Tibial nerve (tissue), 4 donors: ENCODE data around the gene LEMD2. TPM values are rescaled to one million over a fixed set of nuclear protein-coding genes. Genes with fewer than 3 reads are reported as not detected.

Source experiments
- DNase-seq, 2 donors: peaks; one replicate each; pipeline ENCODE4 v3.0.0-alpha.2; 2019; ENCODE audit warnings: low spot score in 2 of 2
- H3K27ac ChIP-seq, 4 donors: fragments of 200-600 bp; sonication (generic) in 3 of 4; one replicate each; pipeline ENCODE4 v1.5.1; 2017 to 2019; ENCODE audit warnings: mild to moderate bottlenecking in 1 of 4
- H3K27me3 ChIP-seq, 2 donors: fragments of 200-600 bp; sonication (generic) in 1 of 2; one replicate each; pipeline versions ENCODE4 v1.5.1 to v1.6.0; 2017 to 2019
- H3K36me3 ChIP-seq, 3 donors: fragments of 200-600 bp; sonication (generic); one replicate each; pipeline ENCODE4 v1.5.1; 2018 to 2019
- H3K4me1 ChIP-seq, 4 donors: fragments of 200-600 bp; sonication (generic) in 3 of 4; one replicate each; pipeline ENCODE4 v1.5.1; 2017 to 2019
- H3K4me3 ChIP-seq, 4 donors: fragments of 200-600 bp; sonication (generic) in 3 of 4; one replicate each; pipeline ENCODE4 v1.5.1; 2017 to 2019; ENCODE audit warnings: mild to moderate bottlenecking in 1 of 4, moderate library complexity in 1 of 4
- H3K9me3 ChIP-seq, 4 donors: fragments of 200-600 bp; sonication (generic) in 3 of 4; one replicate each; pipeline ENCODE4 v1.5.1; 2017 to 2019
- EP300 ChIP-seq, 2 donors: sonication (generic); formaldehyde crosslinking; IDR thresholded peaks; one replicate each; pipeline ENCODE4 v1.6.1; 2017; ENCODE audit warnings: antibody characterized with exemption in 2 of 2, mild to moderate bottlenecking in 1 of 2
- POLR2A ChIP-seq, 2 donors: fragments of 450-650 bp; IDR thresholded peaks; one replicate each; pipeline ENCODE4 v1.6.1; 2017; ENCODE audit warnings: antibody characterized with exemption in 2 of 2, mild to moderate bottlenecking in 2 of 2, moderate library complexity in 2 of 2
- WGBS, 2 donors: methylation state at CpG; one replicate each; pipeline ENCODE4 v1.1.5; 2018; 5-methylcytosine and 5-hydroxymethylcytosine counted together
- total RNA-seq, 4 donors: library from RNA; depleted of rRNA; stranded (reverse); fragments of >200 nt; gene quantifications; one replicate each; pipeline ENCODE4 v1.1.0, GENCODE V29; 2016
- TF ChIP-seq, protein P1 (sequence below), 5 experiments: fragments of 200-600 bp in 3 of 5; fragments of 450-650 bp in 2 of 5; sonication (generic) in 3 of 5; IDR thresholded peaks; one replicate each; pipeline ENCODE4 v1.5.1; 2016 to 2019; ENCODE audit warnings: antibody characterized with exemption in 5 of 5, mild to moderate bottlenecking in 3 of 5, moderate library complexity in 2 of 5

LEMD2 gene
- total RNA-seq, 4 donors from 2014 or later: 55.7 to 97.8 (median 70.1) TPM

DNA sequence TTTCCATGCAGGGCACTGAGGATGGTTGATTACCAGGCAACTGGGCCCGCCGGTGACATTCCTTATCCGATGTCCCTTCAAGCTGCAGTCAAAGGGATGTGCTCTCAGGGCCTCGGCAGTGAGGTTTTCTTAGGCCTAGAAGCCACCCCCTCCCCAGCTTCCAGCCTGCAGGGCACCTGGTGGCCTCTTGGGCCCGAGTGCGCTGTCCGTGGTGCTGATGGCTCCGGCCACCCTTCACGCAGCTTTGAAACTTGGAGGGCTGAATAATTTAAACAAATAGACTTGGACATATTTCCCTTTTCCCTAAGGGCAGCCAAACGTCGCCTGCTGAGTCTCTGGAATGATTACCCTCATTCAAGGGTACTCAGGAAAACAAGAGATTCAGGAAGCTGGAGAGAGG lies 23.7 kb upstream of the LEMD2 start:
- Histone ChIP-seq H3K4me1 (no peaks in the 10 kb centered on the region), H3K27ac (no peak overlapping the region), H3K4me3 (no peak overlapping the region), H3K9me3 (no peaks in the 10 kb centered on the region), H3K36me3 (no peaks in the 10 kb centered on the region), H3K27me3 (peaks cover 0 to 72% of the 10 kb centered on the region in 2 donors)
- no peak for DNase-seq
- no peak for TF ChIP-seq POLR2A (IDR thresholded peaks at IDR 0.05)
- TF ChIP-seq, protein P1, sequence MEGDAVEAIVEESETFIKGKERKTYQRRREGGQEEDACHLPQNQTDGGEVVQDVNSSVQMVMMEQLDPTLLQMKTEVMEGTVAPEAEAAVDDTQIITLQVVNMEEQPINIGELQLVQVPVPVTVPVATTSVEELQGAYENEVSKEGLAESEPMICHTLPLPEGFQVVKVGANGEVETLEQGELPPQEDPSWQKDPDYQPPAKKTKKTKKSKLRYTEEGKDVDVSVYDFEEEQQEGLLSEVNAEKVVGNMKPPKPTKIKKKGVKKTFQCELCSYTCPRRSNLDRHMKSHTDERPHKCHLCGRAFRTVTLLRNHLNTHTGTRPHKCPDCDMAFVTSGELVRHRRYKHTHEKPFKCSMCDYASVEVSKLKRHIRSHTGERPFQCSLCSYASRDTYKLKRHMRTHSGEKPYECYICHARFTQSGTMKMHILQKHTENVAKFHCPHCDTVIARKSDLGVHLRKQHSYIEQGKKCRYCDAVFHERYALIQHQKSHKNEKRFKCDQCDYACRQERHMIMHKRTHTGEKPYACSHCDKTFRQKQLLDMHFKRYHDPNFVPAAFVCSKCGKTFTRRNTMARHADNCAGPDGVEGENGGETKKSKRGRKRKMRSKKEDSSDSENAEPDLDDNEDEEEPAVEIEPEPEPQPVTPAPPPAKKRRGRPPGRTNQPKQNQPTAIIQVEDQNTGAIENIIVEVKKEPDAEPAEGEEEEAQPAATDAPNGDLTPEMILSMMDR (IDR thresholded peaks at IDR 0.05): peak in 3 of 5 experiments; percentile 9 to 24 (median 13)
- 4% methylated on average over 6 to 11 of the region's 11 CpGs for WGBS, 2 donors

DNA sequence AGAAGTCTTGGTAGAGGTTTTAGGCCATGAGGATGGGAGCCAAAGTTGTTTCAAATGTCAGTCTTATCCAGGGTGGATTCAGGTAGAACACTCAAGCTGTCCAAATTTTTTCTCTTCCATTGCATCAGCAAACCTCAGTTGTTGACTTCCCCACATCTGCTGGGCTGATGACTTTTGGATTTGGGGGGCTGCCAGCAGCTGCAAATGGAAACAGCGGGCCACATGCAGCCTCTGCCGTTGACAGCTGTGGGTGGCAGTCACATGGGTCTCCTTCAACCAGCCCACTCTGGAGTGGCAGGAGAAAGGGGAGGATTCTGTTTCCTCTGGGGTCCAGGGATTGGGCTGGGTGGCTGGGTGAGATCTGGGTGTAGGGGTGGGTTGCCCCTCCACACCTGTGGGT lies 20.7 kb upstream of the LEMD2 start:
- WGBS, 2 donors: 27 to 33% methylated on average over 2 of the region's 2 CpGs
- Histone ChIP-seq H3K36me3 (no peaks in the 10 kb centered on the region), H3K4me1 (no peaks in the 10 kb centered on the region), H3K27ac (no peak overlapping the region), H3K9me3 (no peaks in the 10 kb centered on the region), H3K4me3 (no peak overlapping the region), H3K27me3 (peaks cover 0 to 84% of the 10 kb centered on the region in 2 donors)
- no peak for TF ChIP-seq EP300 (IDR thresholded peaks at IDR 0.05)
- TF ChIP-seq, protein P1 (IDR thresholded peaks at IDR 0.05): no peak
- TF ChIP-seq POLR2A (IDR thresholded peaks at IDR 0.05): no peak
- no peak for DNase-seq

DNA sequence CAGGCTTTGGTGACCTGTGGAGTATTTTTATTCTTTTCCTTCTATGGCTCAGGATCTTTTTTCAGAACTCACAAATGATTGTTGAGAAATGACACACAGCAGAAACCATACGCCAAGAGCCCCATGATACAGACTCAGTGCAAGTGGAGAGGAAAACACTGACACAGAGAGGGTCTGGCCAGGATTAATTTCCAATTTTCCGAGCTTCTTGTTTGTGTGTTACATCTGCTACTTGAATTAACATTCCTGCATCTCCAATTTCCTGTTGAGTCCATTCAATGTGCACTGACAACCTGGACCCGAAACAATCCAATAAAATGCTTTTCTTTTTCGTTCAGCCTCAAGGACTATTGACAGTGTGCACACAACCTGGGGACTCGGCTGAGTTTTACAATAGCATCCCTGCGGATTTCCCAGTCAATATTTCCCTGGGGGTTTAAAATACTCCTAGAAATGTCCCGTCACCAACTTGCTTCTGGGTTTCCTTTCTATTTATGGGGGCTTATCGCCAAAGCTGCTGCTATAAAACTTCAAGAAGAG lies 19.8 kb upstream of the LEMD2 start:
- H3K36me3 ChIP-seq: no peaks in the 10 kb centered on the region
- no peaks in the 10 kb centered on the region for H3K9me3 ChIP-seq
- H3K27ac ChIP-seq: no peak overlapping the region
- no peaks in the 10 kb centered on the region for H3K4me1 ChIP-seq
- H3K27me3 ChIP-seq: peaks cover 0 to 83% of the 10 kb centered on the region in 2 donors
- 19 to 20% methylated on average over 8 of the region's 8 CpGs for WGBS, 2 donors
- no peak overlapping the region for H3K4me3 ChIP-seq
- DNase-seq: no peak
- TF ChIP-seq POLR2A (IDR thresholded peaks at IDR 0.05) (no peak), EP300 (IDR thresholded peaks at IDR 0.05) (no peak)
- TF ChIP-seq, protein P1 (IDR thresholded peaks at IDR 0.05): no peak

DNA sequence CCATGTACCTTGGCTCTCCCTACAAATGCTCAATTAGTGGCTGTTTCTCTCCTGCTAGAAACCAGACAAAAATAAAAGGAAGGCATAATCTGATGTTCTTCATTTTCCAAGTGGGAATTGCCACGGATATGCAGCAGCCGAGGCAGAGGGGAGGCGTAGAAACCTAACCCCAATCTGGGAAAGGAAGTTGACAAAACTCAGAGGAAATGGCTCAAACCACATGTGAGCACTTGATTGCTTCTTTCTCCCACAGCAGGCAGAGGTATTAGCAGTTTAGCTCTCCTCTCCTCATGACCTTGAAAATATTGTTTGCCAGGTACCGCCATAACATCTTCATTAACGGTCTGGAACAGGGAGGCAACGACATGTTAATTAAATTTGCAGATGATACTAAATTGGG lies 18.7 kb upstream of the LEMD2 start:
- Histone ChIP-seq H3K27ac (no peak overlapping the region), H3K36me3 (no peaks in the 10 kb centered on the region), H3K9me3 (no peaks in the 10 kb centered on the region), H3K4me1 (no peaks in the 10 kb centered on the region), H3K4me3 (no peak overlapping the region), H3K27me3 (peaks cover 0 to 73% of the 10 kb centered on the region in 2 donors)
- DNase-seq: no peak
- TF ChIP-seq EP300 (IDR thresholded peaks at IDR 0.05): no peak
- TF ChIP-seq, protein P1 (IDR thresholded peaks at IDR 0.05): no peak
- TF ChIP-seq POLR2A (IDR thresholded peaks at IDR 0.05): no peak
- WGBS, 2 donors: 42 to 43% methylated on average over 6 of the region's 6 CpGs

DNA sequence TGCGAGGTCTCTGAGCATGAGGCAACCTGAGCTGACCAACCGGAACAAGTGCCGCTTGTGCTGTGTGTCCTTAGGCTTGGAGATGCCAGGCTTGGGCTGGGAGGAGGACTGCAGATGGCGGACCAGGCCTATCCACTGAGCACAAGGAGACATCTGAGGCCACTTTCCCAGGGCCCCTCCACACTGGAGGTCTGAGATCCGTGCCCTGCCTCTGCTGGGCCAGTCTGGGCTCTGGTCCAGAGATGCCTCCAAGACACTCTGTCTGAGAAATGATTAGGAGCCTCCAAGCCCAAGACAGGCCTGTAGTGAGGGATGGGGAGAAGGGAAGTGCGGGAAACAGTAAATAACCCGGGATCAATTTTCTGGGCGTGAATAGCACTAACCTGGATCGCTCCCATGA lies 17.9 kb upstream of the LEMD2 start:
- Histone ChIP-seq H3K27ac (no peak overlapping the region), H3K36me3 (no peaks in the 10 kb centered on the region), H3K4me3 (no peak overlapping the region), H3K9me3 (no peaks in the 10 kb centered on the region), H3K4me1 (no peaks in the 10 kb centered on the region), H3K27me3 (peaks cover 0 to 66% of the 10 kb centered on the region in 2 donors)
- TF ChIP-seq, protein P1 (IDR thresholded peaks at IDR 0.05): no peak
- no peak for TF ChIP-seq POLR2A (IDR thresholded peaks at IDR 0.05)
- TF ChIP-seq EP300 (IDR thresholded peaks at IDR 0.05): no peak
- no peak for DNase-seq
- 69 to 72% methylated on average over 9 of the region's 9 CpGs for WGBS, 2 donors
